ENCODE measurements around the gene PALB2. TPM values are rescaled to one million over a fixed set of nuclear protein-coding genes. Genes with fewer than 3 reads are reported as not detected.
A peak's percentile ranks its signal among the peaks of the same experiment; 100 is the strongest.

Gene PALB2
- total RNA-seq, 1 donor, result 5.1 TPM

GRCh38 chr16:23556881-23557778 is 84.0 kb downstream of the PALB2 start, which contains the start of the genes EARS2 and UBFD1:
Gene EARS2, minus strand, starts transcription at chr16:23557350. Its CDS starts 7 bp downstream, at chr16:23557343.
Gene UBFD1, plus strand, starts transcription at chr16:23557727. Its CDS starts 16 bp downstream, at chr16:23557743.
- DNase-seq (ENCODE audit: low read depth in 2 of 3, low spot score in 2 of 3), result peak; percentile 86 to 100 (median 100)

GRCh38 chr16:23554536-23554935 is 86.6 kb downstream of the PALB2 start:
- DNase-seq (ENCODE audit: low read depth in 2 of 3, low spot score in 2 of 3), result no peak

Other genes starting within 250 kb of the PALB2 start
- gene COG7, start 188.1 kb downstream of the PALB2 start, total RNA-seq, result 28.0 TPM
- 18.9 TPM for gene GGA2, start 130.8 kb downstream of the PALB2 start, total RNA-seq
- gene EARS2, start 84.0 kb downstream of the PALB2 start, total RNA-seq, result 35.8 TPM
- gene UBFD1, start 83.6 kb downstream of the PALB2 start, total RNA-seq, result 44.2 TPM
- 84.6 TPM for gene NDUFAB1, start 45.0 kb downstream of the PALB2 start, total RNA-seq
- gene DCTN5, start 156 bp upstream of the PALB2 start, total RNA-seq, result 37.4 TPM
- 3.0 TPM for gene PLK1, start 37.6 kb upstream of the PALB2 start, total RNA-seq
- 0.54 TPM for gene ERN2, start 71.9 kb upstream of the PALB2 start, total RNA-seq
- not detected for gene CHP2, start 113.7 kb upstream of the PALB2 start, total RNA-seq
- gene PRKCB, start 194.7 kb upstream of the PALB2 start, total RNA-seq, result 71.6 TPM